GM12878 (cell line): ENCODE results near the gene STK16. TPM values are rescaled to one million over a fixed set of nuclear protein-coding genes. Genes with fewer than 3 reads are reported as not detected.

Experiments used
- CHD4 ChIP-seq: fragments of 200-600 bp; sonication (generic); IDR thresholded peaks from 2 replicates; pipeline ENCODE4 v1.6.1; 2016; ENCODE audit warnings: mild to moderate bottlenecking
- CREB1 ChIP-seq: IDR thresholded peaks from 2 replicates; pipeline ENCODE4 v1.6.1; 2012; ENCODE audit warnings: low read depth, mild to moderate bottlenecking, inconsistent platforms
- DPF2 ChIP-seq: fragments of 450-650 bp; IDR thresholded peaks from 2 replicates; pipeline ENCODE4 v1.6.1; 2017; ENCODE audit warnings: mild to moderate bottlenecking
- EP300 ChIP-seq, 2 experiments: fragments of 150-350 bp in 1 of 2; IDR thresholded peaks; 2 replicates each; pipeline ENCODE4 v1.6.1; 2011 to 2012; ENCODE audit warnings: low read depth in 2 of 2, low read length in 2 of 2, borderline replicate concordance in 1 of 2, improper control_type of control experiment in 1 of 2, inconsistent platforms in 1 of 2; ENCODE audit not compliant: control insufficient read depth in 1 of 2
- IKZF1 ChIP-seq: fragments of 450-650 bp; conservative IDR thresholded peaks from 2 replicates; pipeline ENCODE4 v1.6.1; 2017; ENCODE audit warnings: antibody characterized with exemption, mild to moderate bottlenecking
- MEF2B ChIP-seq: fragments of 450-650 bp; IDR thresholded peaks from 2 replicates; pipeline ENCODE4 v1.6.1; 2018; ENCODE audit warnings: mild to moderate bottlenecking, moderate library complexity; ENCODE audit not compliant: partially characterized antibody, poor library complexity, severe bottlenecking
- PML ChIP-seq: IDR thresholded peaks from 2 replicates; pipeline ENCODE4 v1.6.1; 2012; ENCODE audit warnings: low read length, inconsistent platforms
- POLR2AphosphoS5 ChIP-seq: IDR thresholded peaks from 2 replicates; pipeline ENCODE4 v1.6.1; 2011; ENCODE audit warnings: mild to moderate bottlenecking, low read length, inconsistent platforms
- POU2F2 ChIP-seq: IDR thresholded peaks from 3 replicates; pipeline ENCODE4 v1.6.1; 2011; ENCODE audit warnings: low read depth, mild to moderate bottlenecking, low read length, borderline replicate concordance
- YBX1 ChIP-seq: fragments of 450-650 bp; IDR thresholded peaks from 2 replicates; pipeline ENCODE4 v1.6.1; 2016; ENCODE audit warnings: antibody characterized with exemption
- ZNF207 ChIP-seq: fragments of 450-650 bp; IDR thresholded peaks from 2 replicates; pipeline ENCODE4 v1.6.1; 2014; ENCODE audit warnings: antibody characterized with exemption, mild to moderate bottlenecking, borderline replicate concordance
- polyA plus RNA-seq, 11 experiments: library from polyadenylated mRNA; depleted of rRNA in 4 of 11; unstranded in 6 of 11; stranded (reverse) in 5 of 11; fragments of >200 nt; fragmentation: Nextera tagmentation in 4 of 11; fragmentation: Illumina TruSeq in 1 of 11; extraction: Ambion mirVana in 4 of 11; extraction: Trizol in 1 of 11; gene quantifications; 1 replicate in 1 of 11; 2 replicates in 10 of 11; pipeline versions ENCODE4 v1.2.1 to v1.2.3, GENCODE V29; 2011 to 2016; ENCODE audit warnings: inconsistent platforms in 2 of 11, missing spikeins in 2 of 11, low read depth in 1 of 11
- total RNA-seq, 4 experiments: library from RNA; depleted of rRNA in 3 of 4; stranded (reverse); fragments of >200 nt in 3 of 4; fragmentation: Illumina TruSeq in 1 of 4; extraction: Trizol in 1 of 4; gene quantifications; 2 replicates each; pipeline versions ENCODE4 v1.2.1 to v1.2.3, GENCODE V29; 2013 to 2021
- TF ChIP-seq, protein P1 (sequence below): fragments of 450-650 bp; conservative IDR thresholded peaks from 2 replicates; pipeline ENCODE4 v1.6.1; 2017; ENCODE audit warnings: mild to moderate bottlenecking, moderate library complexity
- TF ChIP-seq, protein P2 (sequence below): IDR thresholded peaks from 2 replicates; pipeline ENCODE4 v1.6.1; 2011; ENCODE audit warnings: low read depth, low read length, improper control_type of control experiment, borderline replicate concordance
- TF ChIP-seq, protein P3 (sequence below): IDR thresholded peaks from 2 replicates; pipeline ENCODE4 v1.6.1; 2011; ENCODE audit warnings: low read depth, mild to moderate bottlenecking, low read length, moderate library complexity, borderline replicate concordance; ENCODE audit errors: extremely low read depth
- TF ChIP-seq, protein P4 (sequence below): IDR thresholded peaks from 2 replicates; pipeline ENCODE4 v1.6.1; 2012; ENCODE audit warnings: low read depth, low read length, improper control_type of control experiment
- TF ChIP-seq, protein P5 (sequence below): fragments of 450-650 bp; IDR thresholded peaks from 2 replicates; pipeline ENCODE4 v1.6.1; 2017; ENCODE audit warnings: low read depth, mild to moderate bottlenecking, moderate library complexity
- TF ChIP-seq, protein P6 (sequence below): fragments of 150-350 bp; IDR thresholded peaks from 2 replicates; pipeline ENCODE4 v1.6.1; 2016; ENCODE audit warnings: low read depth, low read length

The STK16 gene
- total and polyA plus RNA-seq, 10 of the 15 experiments (the other 5 are each of a cell fraction or from before 2014, with no cell fraction given) = 4.3 to 50.1 (median 17.9) TPM

DNA sequence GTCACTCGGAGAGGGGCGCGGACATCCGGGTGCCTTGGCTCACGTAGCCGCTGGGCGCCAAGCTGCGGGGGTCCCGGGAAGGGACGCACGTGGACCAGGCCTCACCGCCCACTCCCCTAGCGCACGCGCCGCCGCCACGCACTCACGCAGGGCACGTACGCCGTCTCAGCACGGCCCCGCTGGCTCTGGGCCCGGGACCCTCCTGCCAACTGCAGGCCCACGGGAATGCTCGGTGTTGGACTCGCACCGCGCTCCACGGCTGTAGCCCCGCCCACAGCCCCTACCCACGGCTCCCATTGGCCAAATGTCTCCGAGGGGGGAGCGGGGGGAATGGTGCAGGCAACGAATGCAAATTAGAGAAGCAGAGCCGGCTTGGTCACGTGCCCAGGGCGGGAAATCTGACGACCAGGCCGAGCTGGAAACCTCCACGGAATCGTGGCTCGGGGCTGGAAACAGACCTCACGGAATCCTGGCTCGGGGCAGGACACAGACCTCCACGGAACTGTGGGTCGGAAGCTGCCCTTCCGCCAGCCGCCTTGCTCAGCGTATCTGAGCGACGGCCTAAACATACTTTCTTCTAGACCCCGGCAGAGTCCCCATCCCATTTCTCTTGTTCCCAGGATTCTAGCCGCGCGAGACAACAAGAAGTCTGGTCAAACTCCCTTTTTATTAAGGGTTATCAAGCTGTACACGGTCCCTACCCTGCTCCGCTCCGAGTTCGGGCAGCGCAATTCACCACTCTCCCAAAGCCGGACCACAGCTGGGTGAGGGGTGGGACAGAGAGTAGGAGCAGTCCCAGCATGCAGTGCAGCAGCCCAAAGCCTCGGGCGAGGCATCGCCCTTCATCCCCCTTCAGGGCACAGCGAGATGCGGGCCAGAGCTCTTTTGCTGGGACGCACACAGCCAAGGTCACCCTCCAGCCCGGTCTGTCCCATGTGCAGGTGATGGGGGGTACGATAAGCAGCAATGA lies 26.3 kb upstream of the STK16 start, which contains the start of gene ABCB6 (continued):
- no peak for TF ChIP-seq EP300 (IDR thresholded peaks at IDR 0.05; ENCODE audit: borderline replicate concordance in 1 of 2, control insufficient read depth in 1 of 2, low read depth in 2 of 2, low read length in 2 of 2)
- TF ChIP-seq, protein P1, sequence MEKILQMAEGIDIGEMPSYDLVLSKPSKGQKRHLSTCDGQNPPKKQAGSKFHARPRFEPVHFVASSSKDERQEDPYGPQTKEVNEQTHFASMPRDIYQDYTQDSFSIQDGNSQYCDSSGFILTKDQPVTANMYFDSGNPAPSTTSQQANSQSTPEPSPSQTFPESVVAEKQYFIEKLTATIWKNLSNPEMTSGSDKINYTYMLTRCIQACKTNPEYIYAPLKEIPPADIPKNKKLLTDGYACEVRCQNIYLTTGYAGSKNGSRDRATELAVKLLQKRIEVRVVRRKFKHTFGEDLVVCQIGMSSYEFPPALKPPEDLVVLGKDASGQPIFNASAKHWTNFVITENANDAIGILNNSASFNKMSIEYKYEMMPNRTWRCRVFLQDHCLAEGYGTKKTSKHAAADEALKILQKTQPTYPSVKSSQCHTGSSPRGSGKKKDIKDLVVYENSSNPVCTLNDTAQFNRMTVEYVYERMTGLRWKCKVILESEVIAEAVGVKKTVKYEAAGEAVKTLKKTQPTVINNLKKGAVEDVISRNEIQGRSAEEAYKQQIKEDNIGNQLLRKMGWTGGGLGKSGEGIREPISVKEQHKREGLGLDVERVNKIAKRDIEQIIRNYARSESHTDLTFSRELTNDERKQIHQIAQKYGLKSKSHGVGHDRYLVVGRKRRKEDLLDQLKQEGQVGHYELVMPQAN = peak; percentile 23; the same call in 1 of the 2 replicates
- TF ChIP-seq, protein P2, sequence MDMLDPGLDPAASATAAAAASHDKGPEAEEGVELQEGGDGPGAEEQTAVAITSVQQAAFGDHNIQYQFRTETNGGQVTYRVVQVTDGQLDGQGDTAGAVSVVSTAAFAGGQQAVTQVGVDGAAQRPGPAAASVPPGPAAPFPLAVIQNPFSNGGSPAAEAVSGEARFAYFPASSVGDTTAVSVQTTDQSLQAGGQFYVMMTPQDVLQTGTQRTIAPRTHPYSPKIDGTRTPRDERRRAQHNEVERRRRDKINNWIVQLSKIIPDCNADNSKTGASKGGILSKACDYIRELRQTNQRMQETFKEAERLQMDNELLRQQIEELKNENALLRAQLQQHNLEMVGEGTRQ = peak; percentile 89
- TF ChIP-seq DPF2 = 0 out of 2 replicates have a peak, but pooled peaks have one; percentile 55
- no peak for TF ChIP-seq CHD4
- no peak for TF ChIP-seq YBX1
- TF ChIP-seq CREB1 = 0 out of 2 replicates have a peak, but pooled peaks have one; percentile 54
- TF ChIP-seq MEF2B = peak; percentile 27
- TF ChIP-seq, protein P3, sequence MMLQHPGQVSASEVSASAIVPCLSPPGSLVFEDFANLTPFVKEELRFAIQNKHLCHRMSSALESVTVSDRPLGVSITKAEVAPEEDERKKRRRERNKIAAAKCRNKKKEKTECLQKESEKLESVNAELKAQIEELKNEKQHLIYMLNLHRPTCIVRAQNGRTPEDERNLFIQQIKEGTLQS = peak; percentile 78; the same call in 1 of the 2 replicates
- peak; percentile 69 for TF ChIP-seq IKZF1
- TF ChIP-seq POU2F2 = peak; percentile 96; the same call in 2 of the 3 replicates
- peak; percentile 71 for TF ChIP-seq ZNF207
- TF ChIP-seq, protein P4, sequence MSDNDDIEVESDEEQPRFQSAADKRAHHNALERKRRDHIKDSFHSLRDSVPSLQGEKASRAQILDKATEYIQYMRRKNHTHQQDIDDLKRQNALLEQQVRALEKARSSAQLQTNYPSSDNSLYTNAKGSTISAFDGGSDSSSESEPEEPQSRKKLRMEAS = peak; percentile 89
- TF ChIP-seq, protein P5, sequence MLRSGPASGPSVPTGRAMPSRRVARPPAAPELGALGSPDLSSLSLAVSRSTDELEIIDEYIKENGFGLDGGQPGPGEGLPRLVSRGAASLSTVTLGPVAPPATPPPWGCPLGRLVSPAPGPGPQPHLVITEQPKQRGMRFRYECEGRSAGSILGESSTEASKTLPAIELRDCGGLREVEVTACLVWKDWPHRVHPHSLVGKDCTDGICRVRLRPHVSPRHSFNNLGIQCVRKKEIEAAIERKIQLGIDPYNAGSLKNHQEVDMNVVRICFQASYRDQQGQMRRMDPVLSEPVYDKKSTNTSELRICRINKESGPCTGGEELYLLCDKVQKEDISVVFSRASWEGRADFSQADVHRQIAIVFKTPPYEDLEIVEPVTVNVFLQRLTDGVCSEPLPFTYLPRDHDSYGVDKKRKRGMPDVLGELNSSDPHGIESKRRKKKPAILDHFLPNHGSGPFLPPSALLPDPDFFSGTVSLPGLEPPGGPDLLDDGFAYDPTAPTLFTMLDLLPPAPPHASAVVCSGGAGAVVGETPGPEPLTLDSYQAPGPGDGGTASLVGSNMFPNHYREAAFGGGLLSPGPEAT = 0 out of 2 replicates have a peak, but pooled peaks have one; percentile 31
- TF ChIP-seq PML = no peak; the same call in 1 of the 2 replicates
- TF ChIP-seq, protein P6, sequence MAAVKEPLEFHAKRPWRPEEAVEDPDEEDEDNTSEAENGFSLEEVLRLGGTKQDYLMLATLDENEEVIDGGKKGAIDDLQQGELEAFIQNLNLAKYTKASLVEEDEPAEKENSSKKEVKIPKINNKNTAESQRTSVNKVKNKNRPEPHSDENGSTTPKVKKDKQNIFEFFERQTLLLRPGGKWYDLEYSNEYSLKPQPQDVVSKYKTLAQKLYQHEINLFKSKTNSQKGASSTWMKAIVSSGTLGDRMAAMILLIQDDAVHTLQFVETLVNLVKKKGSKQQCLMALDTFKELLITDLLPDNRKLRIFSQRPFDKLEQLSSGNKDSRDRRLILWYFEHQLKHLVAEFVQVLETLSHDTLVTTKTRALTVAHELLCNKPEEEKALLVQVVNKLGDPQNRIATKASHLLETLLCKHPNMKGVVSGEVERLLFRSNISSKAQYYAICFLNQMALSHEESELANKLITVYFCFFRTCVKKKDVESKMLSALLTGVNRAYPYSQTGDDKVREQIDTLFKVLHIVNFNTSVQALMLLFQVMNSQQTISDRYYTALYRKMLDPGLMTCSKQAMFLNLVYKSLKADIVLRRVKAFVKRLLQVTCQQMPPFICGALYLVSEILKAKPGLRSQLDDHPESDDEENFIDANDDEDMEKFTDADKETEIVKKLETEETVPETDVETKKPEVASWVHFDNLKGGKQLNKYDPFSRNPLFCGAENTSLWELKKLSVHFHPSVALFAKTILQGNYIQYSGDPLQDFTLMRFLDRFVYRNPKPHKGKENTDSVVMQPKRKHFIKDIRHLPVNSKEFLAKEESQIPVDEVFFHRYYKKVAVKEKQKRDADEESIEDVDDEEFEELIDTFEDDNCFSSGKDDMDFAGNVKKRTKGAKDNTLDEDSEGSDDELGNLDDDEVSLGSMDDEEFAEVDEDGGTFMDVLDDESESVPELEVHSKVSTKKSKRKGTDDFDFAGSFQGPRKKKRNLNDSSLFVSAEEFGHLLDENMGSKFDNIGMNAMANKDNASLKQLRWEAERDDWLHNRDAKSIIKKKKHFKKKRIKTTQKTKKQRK = no peak
- TF ChIP-seq POLR2AphosphoS5 = peak; percentile 88
